GM12864 (cell line): ENCODE results near the gene ABCF2.
A peak's percentile ranks its signal among the peaks of the same experiment; 100 is the strongest.

Experiments used
- DNase-seq: peaks from one replicate; pipeline ENCODE4 v3.0.0-alpha.2; 2011; ENCODE audit warnings: low read depth
- H3K4me3 ChIP-seq: 2 replicates; pipeline ENCODE4 v1.5.1; 2011; ENCODE audit warnings: mild to moderate bottlenecking, low read depth, low read length, control low read depth
- TF ChIP-seq, protein P1 (sequence below): IDR thresholded peaks from 2 replicates; pipeline ENCODE4 v1.5.1; 2011; ENCODE audit warnings: low read depth, mild to moderate bottlenecking, moderate library complexity, low read length, control low read depth, inconsistent platforms; ENCODE audit errors: missing control alignments

The ABCF2 gene

DNA sequence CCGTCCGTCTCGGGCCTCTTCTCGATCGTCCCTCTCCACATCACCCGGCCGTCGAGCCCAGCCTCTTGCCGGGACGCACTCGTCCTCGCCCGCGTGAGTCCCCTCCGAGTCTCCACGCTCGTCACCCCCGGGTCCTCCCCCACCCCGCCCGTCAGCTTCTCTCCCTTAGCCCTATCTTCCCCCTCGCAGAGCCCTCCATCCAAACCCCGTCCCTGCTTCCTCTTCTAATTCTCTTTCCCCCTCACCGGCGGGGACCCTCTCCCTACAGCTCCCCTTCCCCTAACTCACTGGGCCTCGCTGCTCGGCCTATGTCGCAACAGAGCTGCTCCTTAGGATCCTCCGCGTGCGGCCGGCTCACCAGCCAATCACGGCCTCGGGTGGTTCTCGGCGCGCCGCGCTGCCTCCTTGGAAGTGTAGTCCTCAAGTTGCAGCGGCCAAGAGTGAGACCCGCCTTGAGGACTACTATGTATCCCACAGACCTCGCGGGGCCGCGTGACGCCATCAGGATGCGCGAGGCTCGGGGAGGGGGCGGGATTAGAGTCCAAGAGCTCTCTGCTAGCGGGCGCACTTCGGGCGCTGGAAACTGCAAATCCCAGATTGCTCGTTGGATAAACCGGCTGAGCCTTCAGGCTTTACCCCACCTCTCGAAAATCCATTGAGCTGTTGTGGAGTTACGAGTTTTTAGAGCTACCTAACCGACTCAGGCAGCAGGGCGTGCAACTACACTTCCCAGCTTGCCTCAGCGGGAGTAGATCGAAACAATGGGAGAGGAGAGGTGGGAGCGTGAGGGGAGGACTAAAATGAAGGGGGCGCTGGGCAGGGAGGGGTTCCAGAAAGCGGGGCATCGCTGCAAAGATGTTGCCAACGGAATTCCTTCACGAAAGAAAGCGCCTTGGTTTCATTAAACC lies at the start of gene ABCF2:
TSS of gene ABCF2 (minus strand) at position 331 of the 908 bp plus-strand sequence. CDS start 747 bp downstream, outside the sequence.
- peak within 1 kb of the TSS; percentile 97 for H3K4me3 ChIP-seq
- peak; percentile 91 for DNase-seq
- TF ChIP-seq, protein P1, sequence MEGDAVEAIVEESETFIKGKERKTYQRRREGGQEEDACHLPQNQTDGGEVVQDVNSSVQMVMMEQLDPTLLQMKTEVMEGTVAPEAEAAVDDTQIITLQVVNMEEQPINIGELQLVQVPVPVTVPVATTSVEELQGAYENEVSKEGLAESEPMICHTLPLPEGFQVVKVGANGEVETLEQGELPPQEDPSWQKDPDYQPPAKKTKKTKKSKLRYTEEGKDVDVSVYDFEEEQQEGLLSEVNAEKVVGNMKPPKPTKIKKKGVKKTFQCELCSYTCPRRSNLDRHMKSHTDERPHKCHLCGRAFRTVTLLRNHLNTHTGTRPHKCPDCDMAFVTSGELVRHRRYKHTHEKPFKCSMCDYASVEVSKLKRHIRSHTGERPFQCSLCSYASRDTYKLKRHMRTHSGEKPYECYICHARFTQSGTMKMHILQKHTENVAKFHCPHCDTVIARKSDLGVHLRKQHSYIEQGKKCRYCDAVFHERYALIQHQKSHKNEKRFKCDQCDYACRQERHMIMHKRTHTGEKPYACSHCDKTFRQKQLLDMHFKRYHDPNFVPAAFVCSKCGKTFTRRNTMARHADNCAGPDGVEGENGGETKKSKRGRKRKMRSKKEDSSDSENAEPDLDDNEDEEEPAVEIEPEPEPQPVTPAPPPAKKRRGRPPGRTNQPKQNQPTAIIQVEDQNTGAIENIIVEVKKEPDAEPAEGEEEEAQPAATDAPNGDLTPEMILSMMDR, result no peak

GRCh38 chr7:151275813-151276577 lies 49.0 kb upstream of the ABCF2 start:
- DNase-seq, result no peak
- TF ChIP-seq, protein P1, result no peak
- H3K4me3 ChIP-seq, result no peak overlapping the region

GRCh38 chr7:151274936-151275812 lies 48.2 kb upstream of the ABCF2 start:
- no peak for DNase-seq
- H3K4me3 ChIP-seq, result no peak overlapping the region
- TF ChIP-seq, protein P1, result no peak

GRCh38 chr7:151274396-151274795 lies 47.4 kb upstream of the ABCF2 start:
- H3K4me3 ChIP-seq, result no peak overlapping the region
- TF ChIP-seq, protein P1, result no peak
- DNase-seq, result no peak

DNA sequence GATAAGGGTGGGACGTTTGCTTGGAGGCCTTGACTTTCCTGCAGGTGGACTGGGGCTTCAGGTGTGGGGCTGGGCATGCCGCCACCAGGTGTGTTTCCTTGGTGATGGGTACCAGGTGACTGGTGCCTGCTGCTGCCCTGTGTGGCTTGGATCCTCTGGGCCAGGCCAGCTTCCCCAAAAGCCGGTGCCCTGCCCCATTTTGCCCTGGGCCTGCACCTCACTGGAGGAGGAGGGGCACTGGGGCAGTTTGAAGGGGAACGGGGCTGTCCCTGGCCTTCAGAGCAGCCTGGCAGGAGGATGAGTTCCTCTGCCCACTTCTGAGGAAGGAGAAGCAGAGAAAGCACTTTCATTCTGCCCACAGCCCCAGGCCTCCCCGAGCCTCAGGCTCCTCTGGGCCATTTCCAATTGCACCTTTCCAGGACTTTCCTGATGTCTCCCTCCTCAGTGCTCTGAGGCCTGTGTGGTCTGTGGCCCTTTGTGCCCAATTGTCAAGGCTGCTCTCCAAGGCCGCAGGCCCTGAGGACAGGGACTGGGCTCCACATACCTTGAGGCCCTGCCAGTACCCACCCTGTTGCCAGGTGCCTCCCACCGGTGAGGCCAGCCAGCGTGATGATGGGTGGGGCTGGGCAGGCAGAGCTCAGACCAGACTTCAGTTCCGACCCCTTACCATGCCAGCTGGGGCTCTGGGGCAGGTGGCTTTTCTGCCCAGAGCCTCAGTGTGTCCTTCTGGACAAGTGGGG lies 46.8 kb upstream of the ABCF2 start:
- no peak overlapping the region for H3K4me3 ChIP-seq
- DNase-seq, result no peak
- TF ChIP-seq, protein P1, result no peak

- DNase-seq, result no peak
- TF ChIP-seq, protein P1, result no peak
- H3K4me3 ChIP-seq, result no peak overlapping the region
Observed at GRCh38 chr7:151272877-151273276, 45.9 kb upstream of the ABCF2 start.
